Epidermal melanocyte (primary cell): ENCODE data around the gene REEP3.
"Not testable (repeated sequence)": the region's sequence is repeated elsewhere in the genome, so short reads cannot be mapped to it uniquely, and the experiment has no call there.

Experiments used
- DNase-seq: peaks from one replicate; pipeline ENCODE4 v3.0.0; 2011; ENCODE audit warnings: low spot score; ENCODE audit not compliant: insufficient read length

The REEP3 gene

GRCh38 chr10:63661347-63661746, 140.1 kb downstream of the REEP3 start:
- DNase-seq, result no peak

- no peak for DNase-seq
Observed at GRCh38 chr10:63664341-63664885, 143.2 kb downstream of the REEP3 start.

- DNase-seq, result not testable (repeated sequence)
Observed at GRCh38 chr10:63665006-63665580, 143.9 kb downstream of the REEP3 start.

GRCh38 chr10:63665670-63666134, 144.5 kb downstream of the REEP3 start:
- DNase-seq, result no peak

- DNase-seq, result peak; percentile 22
Observed at GRCh38 chr10:63666836-63667383, 145.7 kb downstream of the REEP3 start.

- no peak for DNase-seq
Observed at GRCh38 chr10:63667596-63668480, 146.6 kb downstream of the REEP3 start.

GRCh38 chr10:63670291-63670898, 149.2 kb downstream of the REEP3 start:
- no peak for DNase-seq

- peak; percentile 72 for DNase-seq
Observed at GRCh38 chr10:63671317-63671937, 150.2 kb downstream of the REEP3 start.

- DNase-seq, result no peak
Observed at GRCh38 chr10:63672491-63672890, 151.3 kb downstream of the REEP3 start.

- no peak for DNase-seq
Observed at GRCh38 chr10:63673246-63673645, 152.0 kb downstream of the REEP3 start.

GRCh38 chr10:63673846-63674245, 152.6 kb downstream of the REEP3 start:
- DNase-seq, result no peak
